Peyer's patch (tissue), 4 donors: ENCODE data around the gene TGFBI. TPM values are rescaled to one million over a fixed set of nuclear protein-coding genes. Genes with fewer than 3 reads are reported as not detected.

ENCODE experiments used
- DNase-seq, 3 donors: peaks; one replicate each; pipeline ENCODE4 v3.0.0-alpha.2; 2017 to 2019
- H3K27ac ChIP-seq, 4 donors: fragments of 200-600 bp; sonication (generic); one replicate each; pipeline ENCODE4 v1.5.1; 2016 to 2019
- H3K27me3 ChIP-seq, 2 donors: fragments of 200-600 bp; sonication (generic); one replicate each; pipeline ENCODE4 v1.5.1; 2019
- H3K36me3 ChIP-seq, 3 donors: fragments of 200-600 bp; sonication (generic); one replicate each; pipeline ENCODE4 v1.5.1; 2016 to 2019
- H3K4me1 ChIP-seq, 4 donors: fragments of 200-600 bp; sonication (generic); one replicate each; pipeline ENCODE4 v1.5.1; 2016 to 2019
- H3K4me3 ChIP-seq, 4 donors: fragments of 200-600 bp; sonication (generic); 1 replicate in 3 of 4; 2 replicates in 1 of 4; pipeline ENCODE4 v1.5.1; 2016 to 2019; ENCODE audit warnings: mild to moderate bottlenecking in 1 of 4
- H3K9me3 ChIP-seq, 4 donors: fragments of 200-600 bp; sonication (generic); one replicate each; pipeline ENCODE4 v1.5.1; 2016 to 2019; ENCODE audit warnings: mild to moderate bottlenecking in 1 of 4
- POLR2A ChIP-seq, 2 donors: fragments of 450-650 bp; IDR thresholded peaks; one replicate each; pipeline ENCODE4 v1.5.1; 2017; ENCODE audit warnings: antibody characterized with exemption in 2 of 2, mild to moderate bottlenecking in 2 of 2, moderate library complexity in 2 of 2
- total RNA-seq, 4 donors: library from RNA; depleted of rRNA; stranded (reverse); fragments of >200 nt; gene quantifications; one replicate each; pipeline ENCODE4 v1.1.0, GENCODE V29; 2016
- TF ChIP-seq, protein P1 (sequence below), 6 experiments: fragments of 450-650 bp in 4 of 6; fragments of 200-600 bp in 2 of 6; sonication (generic) in 1 of 6; IDR thresholded peaks; one replicate each; pipeline ENCODE4 v1.5.1; 2017 to 2019; ENCODE audit warnings: antibody characterized with exemption in 6 of 6, mild to moderate bottlenecking in 3 of 6, moderate library complexity in 1 of 6

Gene TGFBI
- total RNA-seq, 4 donors from 2014 or later = 17.5 to 56.9 (median 26.3) TPM

DNA sequence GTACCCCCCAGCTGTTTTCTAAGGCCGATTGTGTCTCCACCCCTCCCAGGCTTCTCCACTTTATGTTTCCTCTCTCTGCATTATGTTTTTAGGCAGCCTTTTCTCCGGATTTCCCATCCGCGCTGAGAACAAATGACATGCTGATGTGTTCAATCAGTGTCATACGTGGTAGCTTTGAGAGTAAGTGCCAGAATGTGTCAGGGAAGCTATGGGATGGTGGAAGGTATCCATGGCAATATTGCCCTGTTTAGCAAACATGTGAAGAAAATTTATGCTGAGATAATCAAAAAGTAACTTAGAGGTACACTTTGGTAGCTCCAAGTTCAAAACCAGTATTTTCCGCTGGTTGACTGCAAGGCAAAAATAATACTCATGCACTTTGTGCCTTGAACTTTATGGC lies 37.4 kb upstream of the TGFBI start:
- Histone ChIP-seq H3K4me3 (no peak overlapping the region), H3K27me3 (no peaks in the 10 kb centered on the region), H3K36me3 (no peaks in the 10 kb centered on the region), H3K9me3 (no peaks in the 10 kb centered on the region), H3K4me1 (no peaks in the 10 kb centered on the region), H3K27ac (no peak overlapping the region)
- TF ChIP-seq, protein P1, sequence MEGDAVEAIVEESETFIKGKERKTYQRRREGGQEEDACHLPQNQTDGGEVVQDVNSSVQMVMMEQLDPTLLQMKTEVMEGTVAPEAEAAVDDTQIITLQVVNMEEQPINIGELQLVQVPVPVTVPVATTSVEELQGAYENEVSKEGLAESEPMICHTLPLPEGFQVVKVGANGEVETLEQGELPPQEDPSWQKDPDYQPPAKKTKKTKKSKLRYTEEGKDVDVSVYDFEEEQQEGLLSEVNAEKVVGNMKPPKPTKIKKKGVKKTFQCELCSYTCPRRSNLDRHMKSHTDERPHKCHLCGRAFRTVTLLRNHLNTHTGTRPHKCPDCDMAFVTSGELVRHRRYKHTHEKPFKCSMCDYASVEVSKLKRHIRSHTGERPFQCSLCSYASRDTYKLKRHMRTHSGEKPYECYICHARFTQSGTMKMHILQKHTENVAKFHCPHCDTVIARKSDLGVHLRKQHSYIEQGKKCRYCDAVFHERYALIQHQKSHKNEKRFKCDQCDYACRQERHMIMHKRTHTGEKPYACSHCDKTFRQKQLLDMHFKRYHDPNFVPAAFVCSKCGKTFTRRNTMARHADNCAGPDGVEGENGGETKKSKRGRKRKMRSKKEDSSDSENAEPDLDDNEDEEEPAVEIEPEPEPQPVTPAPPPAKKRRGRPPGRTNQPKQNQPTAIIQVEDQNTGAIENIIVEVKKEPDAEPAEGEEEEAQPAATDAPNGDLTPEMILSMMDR (IDR thresholded peaks at IDR 0.05) = no peak
- no peak for TF ChIP-seq POLR2A (IDR thresholded peaks at IDR 0.05)
- DNase-seq = no peak

DNA sequence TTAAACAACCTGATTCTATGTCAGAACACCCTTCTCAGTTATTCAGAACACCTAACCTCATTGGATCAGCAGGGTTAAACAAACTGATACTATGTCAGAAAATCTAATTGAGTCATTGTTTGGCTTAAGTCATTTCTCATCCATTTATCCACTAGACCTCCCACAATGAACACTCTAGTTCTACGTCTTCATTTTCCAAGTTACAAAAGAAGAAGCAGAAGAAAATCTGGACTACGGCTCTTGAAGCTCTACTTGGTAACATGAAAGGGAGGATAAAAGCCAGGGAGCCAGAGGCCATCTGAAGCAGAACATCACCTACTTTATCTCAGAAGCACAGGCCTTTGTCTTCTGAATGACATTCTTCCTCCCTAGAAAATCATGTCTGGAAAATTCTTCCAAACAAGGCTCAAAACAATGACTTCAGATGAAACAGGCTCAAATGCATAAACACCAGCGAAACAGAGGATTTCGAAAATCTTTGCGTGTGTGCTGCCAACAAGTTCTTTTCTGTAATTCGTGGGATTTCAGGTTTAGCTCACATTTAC lies 35.4 kb upstream of the TGFBI start:
- Histone ChIP-seq H3K4me1 (no peaks in the 10 kb centered on the region), H3K4me3 (no peak overlapping the region), H3K36me3 (no peaks in the 10 kb centered on the region), H3K27ac (peak overlapping the region in 3 of 4 donors; percentile 38 to 64 (median 46)), H3K27me3 (no peaks in the 10 kb centered on the region), H3K9me3 (no peaks in the 10 kb centered on the region)
- TF ChIP-seq, protein P1 (IDR thresholded peaks at IDR 0.05) = no peak
- no peak for TF ChIP-seq POLR2A (IDR thresholded peaks at IDR 0.05)
- no peak for DNase-seq

DNA sequence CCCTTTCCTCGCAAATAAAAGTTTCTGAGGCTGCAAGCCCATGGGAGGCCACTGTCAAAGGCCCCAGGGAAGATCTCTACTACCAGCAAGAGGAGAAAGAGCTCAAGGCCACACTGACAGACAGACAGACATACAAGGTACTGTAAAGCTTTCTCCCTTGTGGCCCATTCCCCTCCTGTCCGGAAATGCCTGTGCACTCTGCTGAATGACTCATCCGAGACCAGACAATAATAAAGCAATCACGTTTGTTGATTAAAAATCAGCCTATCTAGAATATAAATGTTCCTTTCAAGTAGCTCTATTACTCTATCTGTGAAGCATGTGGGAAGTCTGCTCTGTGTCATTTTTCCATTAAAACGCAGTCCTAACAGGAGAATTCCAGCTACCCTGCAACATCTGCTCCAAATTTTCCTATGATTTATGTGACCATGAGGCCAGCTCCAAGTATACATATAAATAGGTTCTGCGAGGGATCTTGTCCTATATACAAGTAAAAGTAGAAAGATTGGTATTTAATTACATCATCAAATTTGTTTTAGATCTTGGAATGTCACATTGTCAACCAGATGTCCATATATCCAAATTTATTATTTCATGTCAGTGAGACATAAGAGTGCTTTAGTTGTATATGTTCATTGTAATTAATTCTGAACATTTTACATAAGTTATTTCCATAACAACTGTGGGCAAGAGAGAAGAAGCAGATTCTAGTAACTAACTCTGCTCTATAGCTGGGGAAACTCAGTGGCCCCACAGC lies 34.7 kb upstream of the TGFBI start:
- no peak for DNase-seq
- TF ChIP-seq POLR2A (IDR thresholded peaks at IDR 0.05) = no peak
- TF ChIP-seq, protein P1 (IDR thresholded peaks at IDR 0.05) = no peak
- no peak overlapping the region for H3K4me3 ChIP-seq
- no peaks in the 10 kb centered on the region for H3K27me3 ChIP-seq
- no peaks in the 10 kb centered on the region for H3K9me3 ChIP-seq
- no peaks in the 10 kb centered on the region for H3K4me1 ChIP-seq
- no peaks in the 10 kb centered on the region for H3K36me3 ChIP-seq
- peak overlapping the region in 3 of 4 donors; percentile 38 to 64 (median 46) for H3K27ac ChIP-seq

GRCh38 chr5:135995976-135996375 lies 32.8 kb upstream of the TGFBI start:
- Histone ChIP-seq H3K36me3 (no peaks in the 10 kb centered on the region), H3K27me3 (no peaks in the 10 kb centered on the region), H3K9me3 (no peaks in the 10 kb centered on the region), H3K4me1 (no peaks in the 10 kb centered on the region), H3K4me3 (no peak overlapping the region), H3K27ac (no peak overlapping the region)
- TF ChIP-seq POLR2A (IDR thresholded peaks at IDR 0.05) = no peak
- TF ChIP-seq, protein P1 (IDR thresholded peaks at IDR 0.05) = no peak
- no peak for DNase-seq

GRCh38 chr5:135996611-135997010 lies 32.2 kb upstream of the TGFBI start:
- no peaks in the 10 kb centered on the region for H3K4me1 ChIP-seq
- no peaks in the 10 kb centered on the region for H3K36me3 ChIP-seq
- no peak for DNase-seq
- TF ChIP-seq POLR2A (IDR thresholded peaks at IDR 0.05) = no peak
- TF ChIP-seq, protein P1 (IDR thresholded peaks at IDR 0.05) = no peak
- no peak overlapping the region for H3K4me3 ChIP-seq
- H3K27ac ChIP-seq = no peak overlapping the region
- no peaks in the 10 kb centered on the region for H3K27me3 ChIP-seq
- no peaks in the 10 kb centered on the region for H3K9me3 ChIP-seq
